ENCODE measurements around the gene ST7. TPM values are rescaled to one million over a fixed set of nuclear protein-coding genes. Genes with fewer than 3 reads are reported as not detected.

ST7 gene
- total and polyA plus RNA-seq, 2 donors (not counting 3 experiments of a cell fraction or from before 2014, with no cell fraction given) = 18.6 to 24.9 TPM

DNA sequence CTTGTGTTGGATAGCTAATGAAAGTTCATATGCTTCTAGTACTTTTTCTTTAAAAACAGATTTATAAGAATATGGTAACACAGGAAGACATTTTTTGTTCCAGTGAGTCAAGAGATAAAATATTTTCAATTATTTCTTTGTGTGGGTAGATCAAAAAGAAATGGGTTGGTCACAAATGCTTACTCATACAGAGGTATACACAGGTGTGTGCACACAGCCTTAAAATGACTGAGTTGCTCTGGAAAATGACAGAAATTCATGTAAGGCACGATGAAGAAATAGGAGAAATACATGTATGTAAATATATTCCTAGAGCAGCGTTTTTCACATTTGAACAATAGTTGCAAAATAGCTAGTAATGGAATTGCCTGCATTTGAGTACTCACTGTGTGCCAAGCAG lies 66.0 kb downstream of the ST7 start:
- Histone ChIP-seq H3K4me1 (ENCODE audit: control insufficient read depth, extremely low read depth, insufficient read depth, low read length) (peaks cover 16% of the 10 kb centered on the region), H3K36me3 (ENCODE audit: control insufficient read depth in 2 of 2, extremely low read depth in 1 of 2, insufficient read depth in 2 of 2, low read length in 2 of 2) (no peaks in the 10 kb centered on the region), H3K79me2 (ENCODE audit: control insufficient read depth, insufficient read depth, low read length) (peaks cover 17% of the 10 kb centered on the region), H3K4me3 (replicated peaks in 1 of 3; ENCODE audit: insufficient read depth in 1 of 3, low read depth in 1 of 3, low read length in 3 of 3) (no peak overlapping the region), H3K9me1 (replicated peaks; ENCODE audit: control insufficient read depth, extremely low read depth, insufficient read depth, low read length) (peaks cover 2% of the 10 kb centered on the region), H3K27ac (ENCODE audit: insufficient read depth, low read depth, low read length) (no peak overlapping the region), H3K9me3 (replicated peaks; ENCODE audit: control insufficient read depth, insufficient read depth, low read length) (no peaks in the 10 kb centered on the region), H3K4me2 (ENCODE audit: insufficient read depth, low read length) (peak overlapping the region; percentile 59), H3K9ac (replicated peaks; ENCODE audit: extremely low read depth, insufficient read depth, low read length) (no peak overlapping the region), H3K27me3 (ENCODE audit: control insufficient read depth in 2 of 2, insufficient read depth in 2 of 2, low read length in 2 of 2) (no peaks in the 10 kb centered on the region), H2AFZ (ENCODE audit: low read depth, low read length) (no peak overlapping the region), H4K20me1 (replicated peaks; ENCODE audit: control insufficient read depth, extremely low read depth, insufficient read depth, low read length) (no peaks in the 10 kb centered on the region)
- dilution Hi-C loops (cut with MboI; ENCODE audit: extremely low pct_ligation_motif_present, low sequenced_read_pairs) = no loop called here
- intact Hi-C loops (cut with micrococcal nuclease) = no loop called here
- TF ChIP-seq JUN (IDR thresholded peaks at IDR 0.05; ENCODE audit: borderline replicate concordance, insufficient read depth, insufficient read length, low read depth) (no peak), POLR2AphosphoS5 (IDR thresholded peaks at IDR 0.05; ENCODE audit: insufficient read depth, low read depth, low read length) (no peak), GATA2 (IDR thresholded peaks at IDR 0.05; ENCODE audit: insufficient read depth, insufficient read length, low read depth, low read length) (no peak), MYC (IDR thresholded peaks at IDR 0.05; ENCODE audit: low read depth, low read length) (no peak), POLR2A (IDR thresholded peaks at IDR 0.05; ENCODE audit: low read depth, low read length) (no peak), MAX (IDR thresholded peaks at IDR 0.05; ENCODE audit: insufficient read depth, insufficient read length) (no peak), FOS (IDR thresholded peaks at IDR 0.05; ENCODE audit: borderline replicate concordance, insufficient read depth, low read length) (no peak), EZH2 (IDR thresholded peaks at IDR 0.05; ENCODE audit: borderline replicate concordance, low read depth, low read length, severe bottlenecking) (no peak)
- TF ChIP-seq, protein P1, sequence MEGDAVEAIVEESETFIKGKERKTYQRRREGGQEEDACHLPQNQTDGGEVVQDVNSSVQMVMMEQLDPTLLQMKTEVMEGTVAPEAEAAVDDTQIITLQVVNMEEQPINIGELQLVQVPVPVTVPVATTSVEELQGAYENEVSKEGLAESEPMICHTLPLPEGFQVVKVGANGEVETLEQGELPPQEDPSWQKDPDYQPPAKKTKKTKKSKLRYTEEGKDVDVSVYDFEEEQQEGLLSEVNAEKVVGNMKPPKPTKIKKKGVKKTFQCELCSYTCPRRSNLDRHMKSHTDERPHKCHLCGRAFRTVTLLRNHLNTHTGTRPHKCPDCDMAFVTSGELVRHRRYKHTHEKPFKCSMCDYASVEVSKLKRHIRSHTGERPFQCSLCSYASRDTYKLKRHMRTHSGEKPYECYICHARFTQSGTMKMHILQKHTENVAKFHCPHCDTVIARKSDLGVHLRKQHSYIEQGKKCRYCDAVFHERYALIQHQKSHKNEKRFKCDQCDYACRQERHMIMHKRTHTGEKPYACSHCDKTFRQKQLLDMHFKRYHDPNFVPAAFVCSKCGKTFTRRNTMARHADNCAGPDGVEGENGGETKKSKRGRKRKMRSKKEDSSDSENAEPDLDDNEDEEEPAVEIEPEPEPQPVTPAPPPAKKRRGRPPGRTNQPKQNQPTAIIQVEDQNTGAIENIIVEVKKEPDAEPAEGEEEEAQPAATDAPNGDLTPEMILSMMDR (IDR thresholded peaks at IDR 0.05; ENCODE audit: extremely low read depth in 1 of 2, insufficient read depth in 1 of 2, low read depth in 1 of 2, low read length in 2 of 2) = no peak
- POLR2A ChIA-PET = no interaction called here
- DNase-seq (ENCODE audit: low read depth, low spot score) (no peak), FAIRE-seq (no peak)
- BruUV-seq (replicated peaks) = no TSS peak
- CTCF ChIA-PET = interaction anchor here (1.0 to 1.3 kb wide), 3 partner anchors 14 to 35 kb away, joined by 3 to 4 read pairs (median 4); no protein-coding TSS in a partner anchor

Measured in endothelial cell of umbilical vein (primary cell).